K562 (cell line): ENCODE measurements around the gene SFN. TPM values are rescaled to one million over a fixed set of nuclear protein-coding genes. Genes with fewer than 3 reads are reported as not detected.

Experiments used
- ARID3B ChIP-seq: fragments of 250-450 bp; sonication (Bioruptor Pico); IDR thresholded peaks from 2 replicates; pipeline ENCODE4 v1.4.0; 2020; ENCODE audit warnings: borderline replicate concordance
- BRF1 ChIP-seq: IDR thresholded peaks from 3 replicates; pipeline ENCODE4 v1.6.1; 2011; ENCODE audit warnings: borderline replicate concordance, mild to moderate bottlenecking; ENCODE audit not compliant: insufficient read length; ENCODE audit errors: extremely low read depth
- CHCHD3 ChIP-seq: fragments of 250-450 bp; sonication (Bioruptor Pico); IDR thresholded peaks from 2 replicates; pipeline ENCODE4 v2.1.2; 2022; ENCODE audit warnings: mild to moderate bottlenecking
- EZH2 ChIP-seq: IDR thresholded peaks from 2 replicates; pipeline ENCODE4 v1.6.1; 2012; ENCODE audit warnings: low read depth, mild to moderate bottlenecking, inconsistent platforms, low read length, borderline replicate concordance
- NCOA6 ChIP-seq: fragments of 450-650 bp; IDR thresholded peaks from 2 replicates; pipeline ENCODE4 v1.6.1; 2017; ENCODE audit warnings: mild to moderate bottlenecking
- PBX2 ChIP-seq, 2 experiments: IDR thresholded peaks in 1 of 2; conservative IDR thresholded peaks in 1 of 2; 2 replicates each; pipeline ENCODE4 v1.6.1; 2016; ENCODE audit warnings: low read depth in 2 of 2, mild to moderate bottlenecking in 1 of 2, missing compliant biosample characterization in 1 of 2, missing genetic modification characterization in 1 of 2, moderate library complexity in 1 of 2
- POLR2AphosphoS5 ChIP-seq: IDR thresholded peaks from 2 replicates; pipeline ENCODE4 v1.6.1; 2011; ENCODE audit warnings: mild to moderate bottlenecking, low read depth, low read length, moderate library complexity; ENCODE audit not compliant: control insufficient read depth, insufficient read depth
- PRPF4 ChIP-seq: fragments of 200-400 bp; formaldehyde crosslinking; IDR thresholded peaks from one replicate; pipeline ENCODE4 v1.6.1; 2017; ENCODE audit warnings: low read length, low read depth, mild to moderate bottlenecking; ENCODE audit not compliant: insufficient read depth, poor library complexity, severe bottlenecking
- RBFOX2 ChIP-seq: fragments of 200-400 bp; formaldehyde crosslinking; IDR thresholded peaks from 2 replicates; pipeline ENCODE4 v1.6.1; 2017; ENCODE audit warnings: low read depth, mild to moderate bottlenecking, low read length, moderate library complexity
- RBM25 ChIP-seq: fragments of 200-400 bp; formaldehyde crosslinking; IDR thresholded peaks from 2 replicates; pipeline ENCODE4 v1.6.1; 2018; ENCODE audit warnings: low read length, low read depth, moderate library complexity; ENCODE audit not compliant: severe bottlenecking
- SAFB2 ChIP-seq: fragments of 200-400 bp; formaldehyde crosslinking; IDR thresholded peaks from 2 replicates; pipeline ENCODE4 v1.6.1; 2018; ENCODE audit warnings: borderline replicate concordance, low read length, low read depth, moderate library complexity; ENCODE audit not compliant: severe bottlenecking
- SMAD1 ChIP-seq: fragments of 150-350 bp; IDR thresholded peaks from 2 replicates; pipeline ENCODE4 v1.6.1; 2014; ENCODE audit warnings: low read length, low read depth; ENCODE audit not compliant: partially characterized antibody
- SNAPC5 ChIP-seq: fragments of 250-450 bp; sonication (Bioruptor Pico); IDR thresholded peaks from 2 replicates; pipeline ENCODE4 v1.8.0; 2021; ENCODE audit warnings: moderate library complexity, mild to moderate bottlenecking, inconsistent platforms
- SOX6 ChIP-seq: fragments of 450-650 bp; IDR thresholded peaks from 2 replicates; pipeline ENCODE4 v1.6.1; 2014; ENCODE audit warnings: mild to moderate bottlenecking
- STAT5A ChIP-seq: IDR thresholded peaks from 2 replicates; pipeline ENCODE4 v1.6.1; 2012; ENCODE audit warnings: low read length, inconsistent platforms, borderline replicate concordance
- TAF1 ChIP-seq: IDR thresholded peaks from 2 replicates; pipeline ENCODE4 v1.6.1; 2011; ENCODE audit warnings: mild to moderate bottlenecking, low read length, moderate library complexity; ENCODE audit not compliant: insufficient read depth, control insufficient read depth, severe bottlenecking; ENCODE audit errors: extremely low read depth
- TAF7 ChIP-seq: fragments of 450-650 bp; IDR thresholded peaks from 2 replicates; pipeline ENCODE4 v1.6.1; 2016; ENCODE audit warnings: missing genetic modification characterization, missing compliant biosample characterization
- WHSC1 ChIP-seq: IDR thresholded peaks from one replicate; pipeline ENCODE4 v1.6.1; 2012; ENCODE audit warnings: low read length, control low read depth, inconsistent platforms
- ZBTB26 ChIP-seq: fragments of 450-650 bp; formaldehyde crosslinking; IDR thresholded peaks from 2 replicates; pipeline ENCODE4 v1.4.0; 2022; ENCODE audit warnings: missing genetic modification characterization
- ZC3H4 ChIP-seq: sonication (generic); formaldehyde crosslinking; IDR thresholded peaks from 2 replicates; pipeline ENCODE4 v1.9.0; 2021; ENCODE audit warnings: missing genetic modification reagents, borderline replicate concordance
- ZNF717 ChIP-seq: fragments of 250-450 bp; sonication (Bioruptor Pico); IDR thresholded peaks from 2 replicates; pipeline ENCODE4 v1.5.0; 2021
- polyA plus RNA-seq, 8 experiments: library from polyadenylated mRNA; depleted of rRNA in 4 of 8; stranded (reverse) in 5 of 8; unstranded in 3 of 8; fragments of >200 nt; fragmentation: Nextera tagmentation in 2 of 8; fragmentation: Illumina TruSeq in 1 of 8; extraction: Ambion mirVana in 2 of 8; extraction: Trizol in 1 of 8; gene quantifications; 2 replicates each; pipeline versions ENCODE4 v1.2.1 to v1.2.3, GENCODE V29; 2011 to 2014; ENCODE audit warnings: inconsistent platforms in 1 of 8, missing spikeins in 1 of 8
- total RNA-seq, 7 experiments: library from RNA; depleted of rRNA in 6 of 7; stranded (reverse); fragments of >200 nt in 6 of 7; fragmentation: Illumina TruSeq in 2 of 7; extraction: Trizol in 2 of 7; gene quantifications; 2 replicates each; pipeline versions ENCODE4 v1.2.1 to v1.2.3, GENCODE V29; 2011 to 2021; ENCODE audit warnings: low replicate concordance in 1 of 7

SFN gene
- total and polyA plus RNA-seq, 9 of the 15 experiments (the other 6 are each of a cell fraction or from before 2014, with no cell fraction given): 0.10 to 3.8 (median 2.0) TPM

GRCh38 chr1:26864610-26865480, 1.9 kb downstream of the SFN start (continued):
- TF ChIP-seq SAFB2 (no peak), NCOA6 (no peak), ZBTB26 (CRISPR knock-in tag) (no peak), ARID3B (CRISPR knock-in tag) (no peak), BRF1 (no peak), POLR2AphosphoS5 (peak; percentile 79), ZNF717 (CRISPR knock-in tag) (no peak), ZC3H4 (CRISPR knock-in tag) (no peak), PBX2 (CRISPR knock-in tag; IDR thresholded peaks at IDR 0.05; ENCODE audit: low read depth) (0 out of 2 replicates have a peak, but pooled peaks have one; percentile 25), PBX2 (tag; conservative IDR thresholded peaks at IDR 0.05; ENCODE audit: low read depth) (peak; percentile 64; the same call in 1 of the 2 replicates), STAT5A (no peak), PRPF4 (no peak), TAF7 (tag) (no peak), SOX6 (no peak), WHSC1 (no peak), RBM25 (peak; percentile 100), RBFOX2 (peak; percentile 93), EZH2 (no peak), SMAD1 (no peak), CHCHD3 (CRISPR knock-in tag) (no peak), SNAPC5 (no peak), TAF1 (peak; percentile 69)
